ENCODE results near the gene TMED10.

The TMED10 gene

DNA sequence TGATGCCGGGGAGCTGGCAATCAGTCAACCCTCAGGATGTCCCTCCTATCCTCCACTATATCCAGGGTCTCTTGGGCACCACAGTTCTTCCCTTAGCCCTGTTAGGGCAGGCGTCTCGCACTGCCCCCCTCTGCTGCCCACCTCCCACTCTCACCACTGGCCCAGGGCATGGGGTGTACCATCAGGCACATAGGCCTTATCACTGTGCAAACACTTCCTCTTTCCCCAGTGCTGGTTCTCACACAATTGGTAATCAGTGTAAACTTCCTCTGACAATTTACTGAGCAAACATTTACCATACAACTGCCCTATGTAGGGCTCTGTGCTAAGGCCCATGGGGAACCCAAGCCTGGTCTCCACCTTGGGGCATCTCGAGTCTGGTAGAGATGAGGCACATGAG, 20.1 kb upstream of the TMED10 start:
- no peak for DNase-seq (ENCODE audit: low read depth)

DNA sequence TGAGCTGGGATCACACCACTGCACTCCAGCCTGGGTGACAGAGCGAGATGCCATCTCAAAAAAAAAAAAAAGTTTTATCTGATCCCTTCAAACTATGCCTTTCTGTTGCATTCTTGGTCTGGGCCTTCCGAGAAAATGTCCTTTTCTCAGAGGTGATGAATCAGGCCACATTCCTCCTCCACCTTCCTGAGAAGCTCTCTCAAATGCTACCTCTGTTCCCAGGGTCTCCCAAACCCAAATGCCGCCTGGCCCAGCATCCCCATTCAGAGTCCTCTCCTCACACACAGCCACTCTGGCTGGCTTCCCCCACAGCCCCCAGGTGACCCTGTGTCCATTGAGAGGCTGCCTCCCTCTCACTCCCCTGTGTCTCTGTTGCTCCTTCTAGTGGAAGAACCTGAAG, 19.7 kb upstream of the TMED10 start:
- DNase-seq (ENCODE audit: low read depth): no peak
- H3K4me3 ChIP-seq (ENCODE audit: low read depth, low read length): no peak overlapping the region
- TF ChIP-seq, protein P1, sequence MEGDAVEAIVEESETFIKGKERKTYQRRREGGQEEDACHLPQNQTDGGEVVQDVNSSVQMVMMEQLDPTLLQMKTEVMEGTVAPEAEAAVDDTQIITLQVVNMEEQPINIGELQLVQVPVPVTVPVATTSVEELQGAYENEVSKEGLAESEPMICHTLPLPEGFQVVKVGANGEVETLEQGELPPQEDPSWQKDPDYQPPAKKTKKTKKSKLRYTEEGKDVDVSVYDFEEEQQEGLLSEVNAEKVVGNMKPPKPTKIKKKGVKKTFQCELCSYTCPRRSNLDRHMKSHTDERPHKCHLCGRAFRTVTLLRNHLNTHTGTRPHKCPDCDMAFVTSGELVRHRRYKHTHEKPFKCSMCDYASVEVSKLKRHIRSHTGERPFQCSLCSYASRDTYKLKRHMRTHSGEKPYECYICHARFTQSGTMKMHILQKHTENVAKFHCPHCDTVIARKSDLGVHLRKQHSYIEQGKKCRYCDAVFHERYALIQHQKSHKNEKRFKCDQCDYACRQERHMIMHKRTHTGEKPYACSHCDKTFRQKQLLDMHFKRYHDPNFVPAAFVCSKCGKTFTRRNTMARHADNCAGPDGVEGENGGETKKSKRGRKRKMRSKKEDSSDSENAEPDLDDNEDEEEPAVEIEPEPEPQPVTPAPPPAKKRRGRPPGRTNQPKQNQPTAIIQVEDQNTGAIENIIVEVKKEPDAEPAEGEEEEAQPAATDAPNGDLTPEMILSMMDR (IDR thresholded peaks at IDR 0.05; ENCODE audit: insufficient read depth, low read depth, low read length, missing control alignments): no peak

More for the DNA sequence above, 20.1 kb upstream of the TMED10 start:
- TF ChIP-seq, protein P1 (IDR thresholded peaks at IDR 0.05; ENCODE audit: insufficient read depth, low read depth, low read length, missing control alignments): no peak
- no peak overlapping the region for H3K4me3 ChIP-seq (ENCODE audit: low read depth, low read length)

DNA sequence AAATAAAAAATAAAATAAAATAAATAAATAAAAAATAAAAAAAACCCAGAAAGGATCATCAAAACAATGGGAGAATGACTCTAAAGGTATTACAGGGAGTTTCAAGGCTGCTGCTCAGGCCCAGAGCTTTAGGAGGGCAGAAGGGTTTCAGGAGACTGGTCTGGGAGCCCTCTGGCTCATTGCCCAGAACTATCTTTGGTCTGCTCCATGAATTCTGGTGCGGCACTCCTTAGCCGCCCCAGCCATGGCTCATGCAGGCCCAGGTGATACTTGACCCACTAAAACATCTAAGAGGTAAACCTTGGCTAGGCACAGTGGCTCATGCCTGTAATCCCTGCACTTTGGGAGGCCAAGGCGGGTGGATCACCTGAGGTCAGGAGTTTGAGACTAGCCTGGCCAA, 14.7 kb upstream of the TMED10 start:
- no peak for DNase-seq (ENCODE audit: low read depth)
- TF ChIP-seq, protein P1 (IDR thresholded peaks at IDR 0.05; ENCODE audit: insufficient read depth, low read depth, low read length, missing control alignments): no peak
- H3K4me3 ChIP-seq (ENCODE audit: low read depth, low read length): no peak overlapping the region

DNA sequence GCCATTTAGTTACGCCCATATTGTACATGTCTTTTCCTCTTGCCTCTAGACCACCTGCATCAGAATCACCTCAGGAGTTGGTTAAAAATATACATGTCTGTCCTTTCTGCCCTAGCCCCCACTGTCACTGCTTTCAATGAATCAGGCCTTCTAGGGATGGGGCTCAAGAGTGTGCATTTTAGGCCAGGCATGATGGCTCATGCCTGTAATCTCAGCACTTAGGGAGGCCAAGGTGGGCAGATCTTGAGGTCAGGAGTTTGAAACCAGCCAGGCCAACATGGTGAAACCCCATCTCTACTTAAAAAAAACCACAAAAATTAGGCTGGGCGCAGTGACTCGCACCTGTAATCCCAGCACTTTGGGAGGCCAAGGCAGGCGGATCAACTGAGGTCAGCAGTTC, 13.6 kb upstream of the TMED10 start:
- TF ChIP-seq, protein P1 (IDR thresholded peaks at IDR 0.05; ENCODE audit: insufficient read depth, low read depth, low read length, missing control alignments): no peak
- DNase-seq (ENCODE audit: low read depth): no peak
- H3K4me3 ChIP-seq (ENCODE audit: low read depth, low read length): no peak overlapping the region

DNA sequence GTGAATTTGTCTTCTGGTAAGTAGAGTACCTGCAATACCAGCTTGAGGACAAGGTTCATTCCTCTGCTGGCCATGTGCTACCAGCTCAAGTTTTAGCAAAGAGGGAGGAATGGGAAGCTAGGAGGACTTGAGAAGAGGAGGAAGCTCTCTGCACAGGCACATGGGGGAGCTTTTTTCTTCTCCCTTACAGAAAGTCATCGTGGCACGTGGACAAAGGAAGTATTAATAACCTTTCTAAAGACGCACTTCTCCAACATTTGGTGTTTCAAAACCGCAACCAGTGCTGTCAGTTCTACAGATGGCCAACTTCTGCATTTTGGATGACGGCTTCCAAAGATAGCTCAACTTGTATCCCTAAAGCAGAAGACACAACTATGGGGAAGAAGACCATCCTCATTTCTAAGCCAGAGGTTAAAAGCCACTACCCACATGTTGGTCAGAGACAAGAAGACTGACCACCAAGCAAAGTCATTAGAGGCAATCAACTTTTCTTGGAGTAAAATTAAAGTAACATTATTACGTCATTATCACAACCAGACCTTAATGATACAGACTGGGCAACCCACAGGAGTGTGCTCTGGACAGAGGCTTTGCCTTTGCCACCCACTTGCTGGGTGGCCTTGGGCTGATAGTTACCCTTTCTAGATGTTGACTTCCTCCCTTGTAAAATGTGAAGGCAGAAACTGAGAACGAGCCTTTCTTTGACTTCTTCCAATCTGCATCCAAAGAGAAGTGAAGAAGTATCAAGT, 12.3 kb upstream of the TMED10 start:
- DNase-seq (ENCODE audit: low read depth): peak; percentile 75
- H3K4me3 ChIP-seq (ENCODE audit: low read depth, low read length): no peak overlapping the region

DNA sequence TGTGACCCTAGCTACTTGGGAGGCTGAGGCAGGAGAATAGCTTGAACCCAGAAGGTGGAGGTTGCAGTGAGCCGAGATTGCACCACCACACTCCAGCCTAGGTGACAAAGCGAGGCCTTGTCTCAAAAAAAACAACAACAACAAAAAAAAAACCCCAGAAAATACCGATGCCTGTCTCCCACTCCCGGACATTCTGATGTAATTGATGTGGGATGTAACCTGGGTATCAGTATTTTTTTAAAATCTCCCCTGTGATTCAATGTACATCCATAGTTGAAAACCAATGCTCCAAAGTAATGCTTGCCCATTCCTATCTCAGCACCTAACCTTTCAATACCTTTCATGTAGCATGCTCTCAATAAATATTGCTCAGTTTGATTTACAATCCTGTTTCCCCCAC, 11.7 kb upstream of the TMED10 start:
- H3K4me3 ChIP-seq (ENCODE audit: low read depth, low read length): no peak overlapping the region
- TF ChIP-seq, protein P1 (IDR thresholded peaks at IDR 0.05; ENCODE audit: insufficient read depth, low read depth, low read length, missing control alignments): no peak

More for the DNA sequence above, 12.3 kb upstream of the TMED10 start:
- TF ChIP-seq, protein P1 (IDR thresholded peaks at IDR 0.05; ENCODE audit: insufficient read depth, low read depth, low read length, missing control alignments): no peak

DNA sequence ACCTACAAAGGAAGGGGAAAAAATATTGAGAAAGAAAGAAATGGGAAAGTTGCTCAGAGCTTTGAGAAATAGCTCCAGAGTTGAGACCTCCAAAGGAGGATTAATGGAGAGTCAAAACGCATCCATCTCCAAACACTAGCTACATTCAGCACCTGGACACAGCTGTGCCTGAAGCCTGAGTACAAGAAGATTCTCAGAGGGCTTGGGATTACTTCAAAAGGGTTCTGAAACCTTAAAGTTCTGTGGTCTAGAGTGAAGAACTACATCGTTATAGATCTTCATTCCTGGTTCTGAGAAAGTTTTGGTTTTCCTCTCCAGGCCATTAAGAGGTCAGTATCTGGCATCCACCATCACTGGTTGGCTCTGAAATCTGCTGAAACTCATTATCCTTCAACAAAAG, 10.5 kb upstream of the TMED10 start:
- TF ChIP-seq, protein P1 (IDR thresholded peaks at IDR 0.05; ENCODE audit: insufficient read depth, low read depth, low read length, missing control alignments): no peak
- peak; percentile 53 for DNase-seq (ENCODE audit: low read depth)
- H3K4me3 ChIP-seq (ENCODE audit: low read depth, low read length): no peak overlapping the region

More for the DNA sequence above, 11.7 kb upstream of the TMED10 start:
- DNase-seq (ENCODE audit: low read depth): no peak
